ENCODE results near the gene TAF5L.

DNA sequence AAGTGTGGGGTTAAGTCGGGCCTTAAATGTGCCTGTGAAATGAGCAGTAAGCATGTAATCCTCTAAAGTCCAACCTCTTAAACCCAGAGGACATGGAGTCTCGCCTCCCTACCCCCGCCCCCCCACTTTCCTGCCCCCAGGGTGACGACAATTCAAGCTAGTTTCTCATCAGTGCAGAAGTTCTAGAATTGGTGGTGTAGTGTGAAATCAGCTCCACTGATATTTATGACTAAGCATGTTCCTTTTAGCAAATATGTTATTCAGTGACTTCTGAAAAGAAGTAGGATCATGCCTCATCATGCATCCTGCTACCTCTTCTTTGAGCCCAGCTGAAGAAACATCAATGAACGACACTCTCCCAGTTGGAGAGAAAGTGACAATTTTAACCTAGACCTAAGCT is 64.8 kb downstream of the TAF5L start:
- TF ChIP-seq, protein P1, sequence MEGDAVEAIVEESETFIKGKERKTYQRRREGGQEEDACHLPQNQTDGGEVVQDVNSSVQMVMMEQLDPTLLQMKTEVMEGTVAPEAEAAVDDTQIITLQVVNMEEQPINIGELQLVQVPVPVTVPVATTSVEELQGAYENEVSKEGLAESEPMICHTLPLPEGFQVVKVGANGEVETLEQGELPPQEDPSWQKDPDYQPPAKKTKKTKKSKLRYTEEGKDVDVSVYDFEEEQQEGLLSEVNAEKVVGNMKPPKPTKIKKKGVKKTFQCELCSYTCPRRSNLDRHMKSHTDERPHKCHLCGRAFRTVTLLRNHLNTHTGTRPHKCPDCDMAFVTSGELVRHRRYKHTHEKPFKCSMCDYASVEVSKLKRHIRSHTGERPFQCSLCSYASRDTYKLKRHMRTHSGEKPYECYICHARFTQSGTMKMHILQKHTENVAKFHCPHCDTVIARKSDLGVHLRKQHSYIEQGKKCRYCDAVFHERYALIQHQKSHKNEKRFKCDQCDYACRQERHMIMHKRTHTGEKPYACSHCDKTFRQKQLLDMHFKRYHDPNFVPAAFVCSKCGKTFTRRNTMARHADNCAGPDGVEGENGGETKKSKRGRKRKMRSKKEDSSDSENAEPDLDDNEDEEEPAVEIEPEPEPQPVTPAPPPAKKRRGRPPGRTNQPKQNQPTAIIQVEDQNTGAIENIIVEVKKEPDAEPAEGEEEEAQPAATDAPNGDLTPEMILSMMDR (IDR thresholded peaks at IDR 0.05), result no peak
- no peak for TF ChIP-seq POLR2A (IDR thresholded peaks at IDR 0.05)
